IMR-90 (cell line): ENCODE results near the gene LOXL3. TPM values are rescaled to one million over a fixed set of nuclear protein-coding genes. Genes with fewer than 3 reads are reported as not detected.

Experiments
- ATAC-seq: fragments of 200-7000 bp; cut with Tn5 transposase; 2 replicates; pipeline ENCODE4 v1.9.1; 2020; ENCODE audit warnings: low read depth, mild to moderate bottlenecking, moderate library complexity
- BruUV-seq: library from RNA; stranded (reverse); fragments of 400-500 nt; replicated peaks from 2 replicates; lab custom pipeline; 2021; lab: Mats Ljungman, UMichigan
- CTCF ChIA-PET: fragments of 300-600 bp; formaldehyde crosslinking; extraction: SDS; loops from one replicate; lab custom pipeline; 2021; ENCODE audit warnings: antibody characterized with exemption; lab: Yijun Ruan, JAX
- POLR2A ChIA-PET: fragments of 300-600 bp; sonication (Branson Sonifier 250); formaldehyde crosslinking; loops from one replicate; lab custom pipeline; 2022; ENCODE audit warnings: antibody characterized with exemption; ENCODE audit not compliant: unreplicated experiment; lab: Charles Lee
- DNase-seq: peaks from one replicate; pipeline ENCODE4 v3.0.0; 2013
- H2AFZ ChIP-seq: replicated peaks from 2 replicates; pipeline ENCODE3; 2013; ENCODE audit warnings: low read length, mild to moderate bottlenecking; ENCODE audit not compliant: poor library complexity
- H2AK5ac ChIP-seq: 2 replicates; pipeline ENCODE4 v1.6.1; 2013; ENCODE audit warnings: low read depth, low read length, inconsistent platforms
- H2AK9ac ChIP-seq: replicated peaks from 2 replicates; pipeline ENCODE3; 2013; ENCODE audit warnings: mild to moderate bottlenecking, low read depth, low read length, moderate library complexity; ENCODE audit not compliant: poor library complexity
- H2BK120ac ChIP-seq: 2 replicates; pipeline ENCODE4 v1.6.1; 2013; ENCODE audit warnings: low read depth, low read length, inconsistent platforms
- H2BK15ac ChIP-seq: 3 replicates; pipeline ENCODE4 v1.6.1; 2013; ENCODE audit warnings: low read depth, low read length, inconsistent platforms
- H2BK20ac ChIP-seq: 2 replicates; pipeline ENCODE4 v1.6.1; 2013; ENCODE audit warnings: low read depth, mild to moderate bottlenecking, inconsistent platforms, low read length, moderate library complexity
- H2BK5ac ChIP-seq: 2 replicates; pipeline ENCODE4 v1.6.1; 2013; ENCODE audit warnings: mild to moderate bottlenecking, low read depth, low read length, inconsistent platforms; ENCODE audit not compliant: poor library complexity, severe bottlenecking
- H3K14ac ChIP-seq: replicated peaks from 2 replicates; pipeline ENCODE4 v1.6.1; 2013; ENCODE audit warnings: low read depth, low read length, inconsistent platforms
- H3K18ac ChIP-seq: 2 replicates; pipeline ENCODE4 v1.6.1; 2013; ENCODE audit warnings: low read depth, low read length, control low read depth
- H3K23ac ChIP-seq: 2 replicates; pipeline ENCODE4 v1.6.1; 2013; ENCODE audit warnings: low read depth, low read length, inconsistent platforms
- H3K27ac ChIP-seq: 2 replicates; pipeline ENCODE4 v1.5.1; 2013; ENCODE audit warnings: mild to moderate bottlenecking, control low read depth, low read length; ENCODE audit not compliant: insufficient read depth
- H3K27me3 ChIP-seq: 2 replicates; pipeline ENCODE4 v1.6.1; 2013; ENCODE audit warnings: low read length; ENCODE audit not compliant: control insufficient read depth, insufficient read depth
- H3K36me3 ChIP-seq: 2 replicates; pipeline ENCODE4 v1.6.1; 2013; ENCODE audit warnings: low read length, mixed read lengths; ENCODE audit not compliant: control insufficient read depth, insufficient read depth
- H3K4ac ChIP-seq: 2 replicates; pipeline ENCODE4 v1.6.1; 2013; ENCODE audit warnings: low read depth, low read length, inconsistent platforms
- H3K4me1 ChIP-seq: 2 replicates; pipeline ENCODE4 v1.6.1; 2013; ENCODE audit warnings: low read length, mixed read lengths; ENCODE audit not compliant: control insufficient read depth, insufficient read depth
- H3K4me2 ChIP-seq: 2 replicates; pipeline ENCODE4 v1.6.1; 2013; ENCODE audit warnings: low read depth, mild to moderate bottlenecking, control low read depth, low read length, moderate library complexity
- H3K4me3 ChIP-seq: 2 replicates; pipeline ENCODE4 v1.5.1; 2013; ENCODE audit warnings: low read depth, mild to moderate bottlenecking, control low read depth, low read length, moderate library complexity; ENCODE audit not compliant: insufficient read depth
- H3K56ac ChIP-seq: 2 replicates; pipeline ENCODE4 v1.6.1; 2013; ENCODE audit warnings: low read length, inconsistent platforms; ENCODE audit not compliant: insufficient read depth; ENCODE audit errors: extremely low read depth
- H3K79me1 ChIP-seq, 2 experiments: 2 replicates each; pipeline ENCODE4 v1.6.1; 2013; ENCODE audit warnings: low read length in 2 of 2, inconsistent platforms in 1 of 2, low read depth in 1 of 2
- H3K9ac ChIP-seq: 2 replicates; pipeline ENCODE4 v1.6.1; 2013; ENCODE audit warnings: low read depth, low read length, control low read depth
- H3K9me1 ChIP-seq: 2 replicates; pipeline ENCODE4 v1.6.1; 2013; ENCODE audit warnings: low read length, inconsistent platforms; ENCODE audit not compliant: insufficient read depth
- H3K9me3 ChIP-seq: 2 replicates; pipeline ENCODE4 v1.6.1; 2013; ENCODE audit warnings: low read length; ENCODE audit not compliant: control insufficient read depth, insufficient read depth
- H4K20me1 ChIP-seq: 2 replicates; pipeline ENCODE4 v1.6.1; 2013; ENCODE audit warnings: low read length, inconsistent platforms; ENCODE audit not compliant: insufficient read depth
- H4K5ac ChIP-seq: 2 replicates; pipeline ENCODE4 v1.6.1; 2013; ENCODE audit warnings: mild to moderate bottlenecking, low read depth, low read length, control low read depth
- H4K8ac ChIP-seq, 2 experiments: 2 replicates each; pipeline ENCODE4 v1.6.1; 2013; ENCODE audit warnings: low read depth in 2 of 2, low read length in 2 of 2, control low read depth in 1 of 2, inconsistent platforms in 1 of 2
- H4K91ac ChIP-seq: 2 replicates; pipeline ENCODE4 v1.6.1; 2013; ENCODE audit warnings: low read depth, low read length, inconsistent platforms; ENCODE audit not compliant: insufficient read depth
- BHLHE40 ChIP-seq: fragments of 150-350 bp; IDR thresholded peaks from 2 replicates; pipeline ENCODE4 v1.6.1; 2016; ENCODE audit warnings: mild to moderate bottlenecking, low read depth, low read length
- CEBPB ChIP-seq: IDR thresholded peaks from 2 replicates; pipeline ENCODE4 v1.6.1; 2012; ENCODE audit warnings: low read depth, low read length, improper control_type of control experiment
- MAFK ChIP-seq: IDR thresholded peaks from 2 replicates; pipeline ENCODE4 v1.6.1; 2012; ENCODE audit warnings: low read depth, low read length, improper control_type of control experiment
- MAZ ChIP-seq: IDR thresholded peaks from 2 replicates; pipeline ENCODE4 v1.6.1; 2012; ENCODE audit warnings: low read depth, mild to moderate bottlenecking, low read length, improper control_type of control experiment, moderate library complexity, borderline replicate concordance
- POLR2A ChIP-seq: IDR thresholded peaks from 2 replicates; pipeline ENCODE4 v1.6.1; 2012; ENCODE audit warnings: mild to moderate bottlenecking, low read depth, low read length
- RAD21 ChIP-seq: IDR thresholded peaks from 2 replicates; pipeline ENCODE4 v1.6.1; 2012; ENCODE audit warnings: low read length, improper control_type of control experiment
- RCOR1 ChIP-seq: IDR thresholded peaks from 2 replicates; pipeline ENCODE4 v1.6.1; 2012; ENCODE audit warnings: mild to moderate bottlenecking, low read length, improper control_type of control experiment; ENCODE audit not compliant: insufficient replicate concordance
- RFX5 ChIP-seq: IDR thresholded peaks from 2 replicates; pipeline ENCODE4 v1.8.0; 2012; ENCODE audit warnings: low read depth, mild to moderate bottlenecking, low read length, moderate library complexity
- USF2 ChIP-seq: fragments of 150-350 bp; IDR thresholded peaks from 2 replicates; pipeline ENCODE4 v1.6.1; 2017; ENCODE audit warnings: mild to moderate bottlenecking, antibody characterized with exemption, low read length, low read depth
- WGBS, 2 experiments: methylation state at CpG; one replicate each; pipeline versions ENCODE4 v1.1.5 to v1.1.7; 2013; ENCODE audit warnings: missing lambda C conversion rate in 2 of 2; ENCODE audit not compliant: insufficient read length in 1 of 2; ENCODE audit errors: extremely low coverage in 2 of 2; 5-methylcytosine and 5-hydroxymethylcytosine counted together
- dilution Hi-C: fragments of 300-500 bp; cut with HindIII; formaldehyde crosslinking; loops from one replicate; pipeline ENCODE4 v1.14.3; 2018; ENCODE audit warnings: low sequenced_read_pairs; ENCODE audit not compliant: unreplicated experiment
- in situ Hi-C: fragments of 300-500 bp; cut with MboI; formaldehyde crosslinking; loops from 3 replicates; pipeline ENCODE4 v1.14.3; 2019; ENCODE audit warnings: low sequenced_read_pairs, inconsistent platforms, mixed read lengths
- intact Hi-C: fragments of 100-400 bp; cut with micrococcal nuclease; formaldehyde crosslinking; loops from 2 replicates; pipeline ENCODE4 v1.10.0; 2022
- polyA plus RNA-seq, 3 experiments: library from polyadenylated mRNA; depleted of rRNA; stranded (reverse); fragments of >200 nt; gene quantifications; 2 replicates each; pipeline ENCODE4 v1.2.3, GENCODE V29; 2012; ENCODE audit warnings: low replicate concordance in 1 of 3
- total RNA-seq: library from RNA; depleted of rRNA; stranded (reverse); fragments of >200 nt; gene quantifications from 2 replicates; pipeline ENCODE4 v1.2.3, GENCODE V29; 2012
- TF ChIP-seq, protein P1 (sequence below): fragments of 150-350 bp; IDR thresholded peaks from 2 replicates; pipeline ENCODE4 v1.6.1; 2016; ENCODE audit warnings: low read depth, mild to moderate bottlenecking, low read length, moderate library complexity, borderline replicate concordance
- TF ChIP-seq, protein P2 (sequence below): conservative IDR thresholded peaks from 2 replicates; pipeline ENCODE4 v1.5.1; 2012; ENCODE audit warnings: mild to moderate bottlenecking, low read depth, low read length, improper control_type of control experiment

Gene LOXL3
- total and polyA plus RNA-seq, 2 of the 4 experiments (the other 2 are of a cell fraction), result 17.9 to 23.4 TPM

GRCh38 chr2:74511104-74511989 is 42.4 kb downstream of the LOXL3 start:
- in situ Hi-C loops (no loop called here), dilution Hi-C loops (no loop called here), intact Hi-C loops (no loop called here)
- DNase-seq (peak; percentile 37), ATAC-seq (no peak)
- no peak overlapping the region for H2AK5ac ChIP-seq
- WGBS, 2 experiments, result no CpG with 5 or more reads among the region's 11 CpGs
- peaks cover 6% of the 10 kb centered on the region for H3K4me1 ChIP-seq
- no peak overlapping the region for H2BK15ac ChIP-seq
- TF ChIP-seq MAFK (no peak), CEBPB (no peak), RAD21 (no peak), MAZ (no peak), USF2 (no peak), BHLHE40 (no peak), RCOR1 (no peak), RFX5 (no peak), POLR2A (no peak)
- TF ChIP-seq, protein P1, sequence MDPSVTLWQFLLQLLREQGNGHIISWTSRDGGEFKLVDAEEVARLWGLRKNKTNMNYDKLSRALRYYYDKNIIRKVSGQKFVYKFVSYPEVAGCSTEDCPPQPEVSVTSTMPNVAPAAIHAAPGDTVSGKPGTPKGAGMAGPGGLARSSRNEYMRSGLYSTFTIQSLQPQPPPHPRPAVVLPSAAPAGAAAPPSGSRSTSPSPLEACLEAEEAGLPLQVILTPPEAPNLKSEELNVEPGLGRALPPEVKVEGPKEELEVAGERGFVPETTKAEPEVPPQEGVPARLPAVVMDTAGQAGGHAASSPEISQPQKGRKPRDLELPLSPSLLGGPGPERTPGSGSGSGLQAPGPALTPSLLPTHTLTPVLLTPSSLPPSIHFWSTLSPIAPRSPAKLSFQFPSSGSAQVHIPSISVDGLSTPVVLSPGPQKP, result no peak
- TF ChIP-seq, protein P2, sequence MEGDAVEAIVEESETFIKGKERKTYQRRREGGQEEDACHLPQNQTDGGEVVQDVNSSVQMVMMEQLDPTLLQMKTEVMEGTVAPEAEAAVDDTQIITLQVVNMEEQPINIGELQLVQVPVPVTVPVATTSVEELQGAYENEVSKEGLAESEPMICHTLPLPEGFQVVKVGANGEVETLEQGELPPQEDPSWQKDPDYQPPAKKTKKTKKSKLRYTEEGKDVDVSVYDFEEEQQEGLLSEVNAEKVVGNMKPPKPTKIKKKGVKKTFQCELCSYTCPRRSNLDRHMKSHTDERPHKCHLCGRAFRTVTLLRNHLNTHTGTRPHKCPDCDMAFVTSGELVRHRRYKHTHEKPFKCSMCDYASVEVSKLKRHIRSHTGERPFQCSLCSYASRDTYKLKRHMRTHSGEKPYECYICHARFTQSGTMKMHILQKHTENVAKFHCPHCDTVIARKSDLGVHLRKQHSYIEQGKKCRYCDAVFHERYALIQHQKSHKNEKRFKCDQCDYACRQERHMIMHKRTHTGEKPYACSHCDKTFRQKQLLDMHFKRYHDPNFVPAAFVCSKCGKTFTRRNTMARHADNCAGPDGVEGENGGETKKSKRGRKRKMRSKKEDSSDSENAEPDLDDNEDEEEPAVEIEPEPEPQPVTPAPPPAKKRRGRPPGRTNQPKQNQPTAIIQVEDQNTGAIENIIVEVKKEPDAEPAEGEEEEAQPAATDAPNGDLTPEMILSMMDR, result no peak
- H3K36me3 ChIP-seq, result no peaks in the 10 kb centered on the region
- H2AK9ac ChIP-seq, result no peak overlapping the region
- no peak overlapping the region for H3K56ac ChIP-seq
- H3K14ac ChIP-seq, result no peak overlapping the region
- H3K4me3 ChIP-seq, result no peak overlapping the region
- H3K18ac ChIP-seq, result no peak overlapping the region
- H4K91ac ChIP-seq, result no peak overlapping the region
- H3K79me1 ChIP-seq, result peaks cover 4 to 10% of the 10 kb centered on the region in 2 experiments; a peak in 3 of 4 replicates
- no peak overlapping the region for H4K5ac ChIP-seq
- peaks cover 6% of the 10 kb centered on the region; the same call in 1 of the 2 replicates for H3K9me1 ChIP-seq
- no peak overlapping the region for H3K4ac ChIP-seq
- no peak overlapping the region for H2BK5ac ChIP-seq
- POLR2A ChIA-PET, result no interaction called here
- no peak overlapping the region for H2BK120ac ChIP-seq
- BruUV-seq, result no TSS peak
- CTCF ChIA-PET, result no interaction called here
- H3K27ac ChIP-seq, result no peak overlapping the region
- 0 out of 2 replicates have a peak, but pooled peaks cover 5% of the 10 kb centered on the region for H4K20me1 ChIP-seq
- no peak overlapping the region for H3K23ac ChIP-seq
- no peak overlapping the region for H3K4me2 ChIP-seq
- peaks cover 15% of the 10 kb centered on the region for H3K9me3 ChIP-seq
- peaks cover 57% of the 10 kb centered on the region for H3K27me3 ChIP-seq
- no peak overlapping the region for H4K8ac ChIP-seq
- no peak overlapping the region for H3K9ac ChIP-seq
- no peak overlapping the region for H2BK20ac ChIP-seq
- H2AFZ ChIP-seq, result no peak overlapping the region
